GM23338 (cell line): ENCODE data around the gene SQSTM1. TPM values are rescaled to one million over a fixed set of nuclear protein-coding genes. Genes with fewer than 3 reads are reported as not detected.

Experiments
- ATAC-seq: fragments of 200-7000 bp; cut with Tn5 transposase; 3 replicates; pipeline ENCODE4 v1.9.1; 2020
- DNase-seq: peaks from one replicate; pipeline ENCODE4 v3.0.0-alpha.2; 2015; ENCODE audit warnings: low spot score
- H2AFZ ChIP-seq: fragments of 200-600 bp; sonication (generic); 2 replicates; pipeline ENCODE4 v1.8.0; 2016; ENCODE audit warnings: antibody characterized with exemption, mild to moderate bottlenecking, moderate library complexity
- H3F3A ChIP-seq: fragments of 200-600 bp; sonication (generic); replicated peaks from 2 replicates; pipeline ENCODE4 v1.8.0; 2017; ENCODE audit warnings: antibody characterized with exemption, mixed run types, low read depth
- H3K27ac ChIP-seq: fragments of 200-600 bp; sonication (generic); 2 replicates; pipeline ENCODE4 v1.6.1; 2016; ENCODE audit warnings: low read depth
- H3K27me3 ChIP-seq: fragments of 200-600 bp; sonication (generic); 2 replicates; pipeline ENCODE4 v1.8.0; 2016; ENCODE audit warnings: mild to moderate bottlenecking, mixed run types, moderate library complexity; ENCODE audit not compliant: insufficient read depth
- H3K36me3 ChIP-seq: fragments of 200-600 bp; sonication (generic); 2 replicates; pipeline ENCODE4 v1.8.0; 2016; ENCODE audit warnings: mild to moderate bottlenecking; ENCODE audit not compliant: insufficient read depth
- H3K4me1 ChIP-seq: fragments of 200-600 bp; sonication (generic); 2 replicates; pipeline ENCODE4 v1.8.0; 2016; ENCODE audit warnings: mild to moderate bottlenecking, moderate library complexity; ENCODE audit not compliant: insufficient read depth
- H3K4me2 ChIP-seq: fragments of 200-600 bp; sonication (generic); 2 replicates; pipeline ENCODE4 v1.7.1; 2017; ENCODE audit warnings: mixed run types
- H3K4me3 ChIP-seq: fragments of 200-600 bp; sonication (generic); 2 replicates; pipeline ENCODE4 v1.6.1; 2016; ENCODE audit warnings: mixed run types
- H3K79me2 ChIP-seq: fragments of 200-600 bp; sonication (generic); replicated peaks from 2 replicates; pipeline ENCODE4 v1.8.0; 2017; ENCODE audit warnings: mild to moderate bottlenecking; ENCODE audit not compliant: insufficient read depth
- H3K9me2 ChIP-seq: fragments of 200-600 bp; sonication (generic); 2 replicates; pipeline ENCODE4 v1.8.0; 2017; ENCODE audit not compliant: insufficient read depth
- H4K20me1 ChIP-seq: fragments of 200-600 bp; sonication (generic); replicated peaks from 2 replicates; pipeline ENCODE4 v1.8.0; 2017; ENCODE audit warnings: mild to moderate bottlenecking; ENCODE audit not compliant: insufficient read depth
- H3K27ac Mint-ChIP-seq: 2 replicates; pipeline ENCODE4 v1.8.0; 2020; ENCODE audit warnings: inconsistent platforms, mild to moderate bottlenecking, moderate library complexity, mixed read lengths
- H3K27me3 Mint-ChIP-seq: 3 replicates; pipeline ENCODE4 v1.8.0; 2022; ENCODE audit warnings: low read depth, mild to moderate bottlenecking, moderate library complexity, mixed read lengths, inconsistent platforms; ENCODE audit not compliant: insufficient read depth, poor library complexity
- H3K36me3 Mint-ChIP-seq: 3 replicates; pipeline ENCODE4 v1.8.0; 2021; ENCODE audit warnings: low read depth, mild to moderate bottlenecking, inconsistent platforms, moderate library complexity, mixed read lengths
- H3K4me1 Mint-ChIP-seq: 3 replicates; pipeline ENCODE4 v1.8.0; 2020; ENCODE audit warnings: mild to moderate bottlenecking, inconsistent platforms, mixed read lengths
- H3K4me3 Mint-ChIP-seq: 3 replicates; pipeline ENCODE4 v1.8.0; 2021; ENCODE audit warnings: moderate library complexity, mild to moderate bottlenecking, inconsistent platforms, mixed read lengths
- H3K9me3 Mint-ChIP-seq: 3 replicates; pipeline ENCODE4 v1.8.0; 2020; ENCODE audit warnings: moderate library complexity, mild to moderate bottlenecking, inconsistent platforms, mixed read lengths
- CREB1 ChIP-seq: fragments of 250-450 bp; sonication (Bioruptor Pico); IDR thresholded peaks from 2 replicates; pipeline ENCODE4 v1.5.0; 2020; ENCODE audit warnings: low read depth, mild to moderate bottlenecking, moderate library complexity
- EZH2 ChIP-seq: fragments of 200-600 bp; sonication (generic); IDR thresholded peaks from one replicate; pipeline ENCODE4 v1.8.0; 2017; ENCODE audit warnings: antibody characterized with exemption, mild to moderate bottlenecking, low read depth; ENCODE audit not compliant: unreplicated experiment
- EZH2phosphoT487 ChIP-seq: fragments of 200-600 bp; sonication (generic); IDR thresholded peaks from one replicate; pipeline ENCODE4 v1.8.1; 2018; ENCODE audit warnings: antibody characterized with exemption; ENCODE audit not compliant: unreplicated experiment
- JUNB ChIP-seq: IDR thresholded peaks from one replicate; pipeline ENCODE4 v1.6.1; 2016; ENCODE audit warnings: antibody characterized with exemption; ENCODE audit not compliant: unreplicated experiment
- NANOG ChIP-seq: IDR thresholded peaks from 2 replicates; pipeline ENCODE4 v1.6.1; 2016; ENCODE audit warnings: antibody characterized with exemption, borderline replicate concordance
- POLR2AphosphoS5 ChIP-seq: IDR thresholded peaks from 2 replicates; pipeline ENCODE4 v1.6.1; 2016; ENCODE audit warnings: antibody characterized with exemption, low read depth
- STAT1 ChIP-seq: IDR thresholded peaks from one replicate; pipeline ENCODE4 v1.6.1; 2016; ENCODE audit warnings: antibody characterized with exemption; ENCODE audit not compliant: unreplicated experiment
- ZNF114 ChIP-seq: fragments of 250-450 bp; sonication (Bioruptor Pico); IDR thresholded peaks from 2 replicates; pipeline ENCODE4 v1.5.0; 2020; ENCODE audit warnings: mild to moderate bottlenecking, moderate library complexity
- ZNF331 ChIP-seq: fragments of 250-450 bp; sonication (Bioruptor Pico); IDR thresholded peaks from 2 replicates; pipeline ENCODE4 v1.5.0; 2020; ENCODE audit warnings: low read depth, mild to moderate bottlenecking, moderate library complexity
- ZNF462 ChIP-seq: fragments of 250-450 bp; sonication (Bioruptor Pico); IDR thresholded peaks from 2 replicates; pipeline ENCODE4 v1.5.0; 2020; ENCODE audit warnings: mild to moderate bottlenecking, moderate library complexity
- polyA plus RNA-seq: library from polyadenylated mRNA; unstranded; fragments of >200 nt; fragmentation: Nextera tagmentation; extraction: Ambion mirVana; gene quantifications from 2 replicates; pipeline ENCODE4 v1.2.1, GENCODE V29; 2016
- total RNA-seq: library from RNA; depleted of rRNA; stranded (reverse); fragments of >200 nt; shearing (Covaris generic); gene quantifications from 2 replicates; pipeline ENCODE4 v1.2.3, GENCODE V29; 2014
- TF ChIP-seq, protein P1 (sequence below), 2 experiments: fragments of 200-600 bp in 1 of 2; sonication (generic) in 1 of 2; conservative IDR thresholded peaks; 2 replicates each; pipeline versions ENCODE4 v1.5.1 to v1.6.1; 2016 to 2017; ENCODE audit warnings: antibody characterized with exemption in 2 of 2, low read depth in 2 of 2, mild to moderate bottlenecking in 2 of 2, moderate library complexity in 1 of 2

The SQSTM1 gene
- total and polyA plus RNA-seq, 2 experiments from 2014 or later = 58.0 to 92.6 TPM

DNA sequence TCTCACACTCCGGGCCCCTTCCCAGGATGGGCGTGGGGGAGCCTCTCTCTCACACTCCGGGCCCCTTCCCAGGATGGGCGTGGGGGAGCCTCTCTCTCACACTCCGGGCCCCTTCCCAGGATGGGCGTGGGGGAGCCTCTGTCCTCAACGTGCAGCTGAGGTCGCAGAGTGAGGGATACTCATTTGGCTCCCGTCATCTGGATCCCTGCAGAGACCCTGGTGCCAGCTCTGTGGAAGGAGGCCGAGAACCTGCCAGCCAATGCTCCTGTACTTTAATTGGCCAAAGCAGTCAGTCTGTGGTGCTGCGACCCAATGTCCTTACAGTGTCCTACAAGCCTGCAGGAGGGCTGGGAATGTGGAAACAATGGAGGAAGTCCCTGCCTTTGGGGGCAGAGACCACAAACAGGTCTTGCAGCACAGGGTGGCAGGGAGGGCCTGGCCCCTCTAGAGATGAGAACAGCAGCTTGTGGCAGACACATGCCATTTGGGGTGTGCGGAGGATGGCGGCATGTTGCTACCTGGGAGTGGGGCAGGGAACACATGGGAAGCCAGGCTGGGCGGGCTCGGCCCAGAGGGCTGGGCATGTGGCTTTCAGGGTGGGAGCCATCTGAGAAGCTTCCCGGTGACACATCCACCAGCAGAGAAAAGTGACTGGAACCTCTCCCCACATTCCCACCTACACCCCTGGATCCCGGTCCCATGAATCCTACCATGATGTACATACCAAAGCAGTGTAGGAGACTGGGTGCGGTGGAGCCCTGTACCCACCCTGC, 51.5 kb downstream of the SQSTM1 start (continued):
- no peak for TF ChIP-seq ZNF114 (CRISPR knock-in tag)
- TF ChIP-seq, protein P1, sequence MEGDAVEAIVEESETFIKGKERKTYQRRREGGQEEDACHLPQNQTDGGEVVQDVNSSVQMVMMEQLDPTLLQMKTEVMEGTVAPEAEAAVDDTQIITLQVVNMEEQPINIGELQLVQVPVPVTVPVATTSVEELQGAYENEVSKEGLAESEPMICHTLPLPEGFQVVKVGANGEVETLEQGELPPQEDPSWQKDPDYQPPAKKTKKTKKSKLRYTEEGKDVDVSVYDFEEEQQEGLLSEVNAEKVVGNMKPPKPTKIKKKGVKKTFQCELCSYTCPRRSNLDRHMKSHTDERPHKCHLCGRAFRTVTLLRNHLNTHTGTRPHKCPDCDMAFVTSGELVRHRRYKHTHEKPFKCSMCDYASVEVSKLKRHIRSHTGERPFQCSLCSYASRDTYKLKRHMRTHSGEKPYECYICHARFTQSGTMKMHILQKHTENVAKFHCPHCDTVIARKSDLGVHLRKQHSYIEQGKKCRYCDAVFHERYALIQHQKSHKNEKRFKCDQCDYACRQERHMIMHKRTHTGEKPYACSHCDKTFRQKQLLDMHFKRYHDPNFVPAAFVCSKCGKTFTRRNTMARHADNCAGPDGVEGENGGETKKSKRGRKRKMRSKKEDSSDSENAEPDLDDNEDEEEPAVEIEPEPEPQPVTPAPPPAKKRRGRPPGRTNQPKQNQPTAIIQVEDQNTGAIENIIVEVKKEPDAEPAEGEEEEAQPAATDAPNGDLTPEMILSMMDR (conservative IDR thresholded peaks at IDR 0.05; ENCODE audit: low read depth in 2 of 2) = no peak

DNA sequence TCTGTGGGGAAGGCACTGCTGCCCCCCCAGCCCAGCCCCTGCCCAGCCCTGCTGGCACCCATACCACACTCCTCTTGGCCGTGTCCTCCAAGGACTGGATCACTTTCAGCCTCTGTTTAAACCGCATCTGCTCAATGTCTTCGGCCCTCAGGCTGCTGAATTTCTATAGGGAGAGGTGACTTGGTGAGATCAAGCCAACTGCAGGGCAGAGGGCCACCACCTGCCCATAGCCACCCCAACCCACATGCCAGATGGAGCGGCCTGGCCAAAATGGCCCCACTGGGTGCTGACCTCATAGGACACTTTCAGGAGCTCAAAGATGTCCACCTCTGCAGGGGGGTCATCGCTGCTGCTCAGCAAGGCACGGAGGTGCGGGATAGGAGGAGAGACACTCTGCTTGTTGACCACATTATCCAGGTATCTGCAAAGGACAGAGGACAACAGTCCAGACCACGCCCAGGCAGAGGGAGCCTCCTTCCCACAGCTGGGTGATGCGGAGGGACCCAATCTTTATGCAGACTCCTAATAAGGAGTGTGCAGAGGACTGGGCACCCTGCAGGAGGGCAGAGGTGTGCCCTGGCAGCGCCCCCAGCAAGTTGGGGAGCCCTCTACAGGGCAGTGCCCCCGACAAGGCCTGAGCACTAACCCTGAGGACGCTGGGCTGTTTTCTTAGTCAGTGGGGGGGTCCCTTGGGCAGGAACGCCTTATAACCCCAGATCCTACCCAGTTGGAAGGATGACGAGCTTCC, 52.3 kb downstream of the SQSTM1 start:
- DNase-seq (no peak), ATAC-seq (no peak)
- Mint-ChIP-seq H3K36me3 (peaks cover 27% of the 10 kb centered on the region), H3K27me3 (peaks cover 1% of the 10 kb centered on the region), H3K27ac (no peak overlapping the region), H3K9me3 (no peaks in the 10 kb centered on the region), H3K4me1 (peaks cover 2% of the 10 kb centered on the region; the same call in 1 of the 3 replicates), H3K4me3 (no peak overlapping the region)
- Histone ChIP-seq H3K27ac (no peak overlapping the region), H3F3A (peaks cover 8% of the 10 kb centered on the region; the same call in 1 of the 2 replicates), H2AFZ (no peak overlapping the region), H3K79me2 (no peaks in the 10 kb centered on the region), H4K20me1 (no peaks in the 10 kb centered on the region; the same call in 1 of the 2 replicates), H3K4me3 (no peak overlapping the region), H3K36me3 (no peaks in the 10 kb centered on the region), H3K27me3 (no peaks in the 10 kb centered on the region), H3K9me2 (no peaks in the 10 kb centered on the region), H3K4me1 (no peaks in the 10 kb centered on the region), H3K4me2 (no peak overlapping the region)
- TF ChIP-seq EZH2 = no peak
- TF ChIP-seq JUNB = no peak
- TF ChIP-seq ZNF331 = no peak
- no peak for TF ChIP-seq STAT1
- TF ChIP-seq ZNF114 (CRISPR knock-in tag) = no peak
- no peak for TF ChIP-seq CREB1 (CRISPR knock-in tag)
- TF ChIP-seq NANOG = no peak
- TF ChIP-seq ZNF462 (CRISPR knock-in tag) = no peak
- no peak for TF ChIP-seq EZH2phosphoT487
- no peak for TF ChIP-seq POLR2AphosphoS5
- TF ChIP-seq, protein P1 (conservative IDR thresholded peaks at IDR 0.05; ENCODE audit: low read depth in 2 of 2) = no peak
